ENCODE data around the gene ASXL1.

Gene ASXL1

DNA sequence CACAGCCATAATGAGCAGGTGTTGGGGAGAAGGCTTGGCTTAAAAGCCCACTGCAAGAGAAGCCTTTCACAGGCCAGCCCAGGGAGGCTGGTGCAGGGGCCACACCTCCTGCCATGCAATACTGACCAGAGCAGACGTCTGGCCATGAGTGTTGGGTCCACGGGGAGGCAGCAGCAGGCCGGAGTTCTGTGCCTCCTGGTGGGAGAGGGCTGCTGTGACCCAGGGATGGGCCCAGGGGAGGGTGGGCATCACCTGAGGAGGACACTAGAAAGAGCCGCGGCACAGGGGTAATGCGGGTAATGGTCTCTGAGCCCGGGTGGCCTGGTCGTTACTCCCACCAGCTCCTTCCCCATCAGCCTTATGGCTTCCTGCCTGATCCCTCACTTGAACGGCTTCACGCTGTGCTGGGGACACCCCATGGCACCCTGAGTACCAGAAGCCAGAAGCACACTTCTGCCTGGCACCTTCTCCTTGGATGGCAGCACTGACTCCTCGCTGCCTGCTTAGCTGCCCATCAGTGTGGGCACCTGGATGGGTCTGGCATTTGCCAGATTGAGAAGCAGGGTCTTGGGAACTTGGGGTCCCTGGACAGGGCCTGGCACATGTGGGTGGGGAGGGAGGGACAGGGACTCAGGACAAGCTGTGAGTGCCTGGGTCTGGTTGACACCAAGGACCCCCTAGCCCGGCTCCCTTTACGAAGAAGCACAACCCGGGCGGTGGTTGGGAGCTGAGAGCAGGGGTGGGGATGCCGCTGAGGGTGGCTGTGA, 108.8 kb downstream of the ASXL1 start:
- DNase-seq (ENCODE audit: low read depth), result no peak

DNA sequence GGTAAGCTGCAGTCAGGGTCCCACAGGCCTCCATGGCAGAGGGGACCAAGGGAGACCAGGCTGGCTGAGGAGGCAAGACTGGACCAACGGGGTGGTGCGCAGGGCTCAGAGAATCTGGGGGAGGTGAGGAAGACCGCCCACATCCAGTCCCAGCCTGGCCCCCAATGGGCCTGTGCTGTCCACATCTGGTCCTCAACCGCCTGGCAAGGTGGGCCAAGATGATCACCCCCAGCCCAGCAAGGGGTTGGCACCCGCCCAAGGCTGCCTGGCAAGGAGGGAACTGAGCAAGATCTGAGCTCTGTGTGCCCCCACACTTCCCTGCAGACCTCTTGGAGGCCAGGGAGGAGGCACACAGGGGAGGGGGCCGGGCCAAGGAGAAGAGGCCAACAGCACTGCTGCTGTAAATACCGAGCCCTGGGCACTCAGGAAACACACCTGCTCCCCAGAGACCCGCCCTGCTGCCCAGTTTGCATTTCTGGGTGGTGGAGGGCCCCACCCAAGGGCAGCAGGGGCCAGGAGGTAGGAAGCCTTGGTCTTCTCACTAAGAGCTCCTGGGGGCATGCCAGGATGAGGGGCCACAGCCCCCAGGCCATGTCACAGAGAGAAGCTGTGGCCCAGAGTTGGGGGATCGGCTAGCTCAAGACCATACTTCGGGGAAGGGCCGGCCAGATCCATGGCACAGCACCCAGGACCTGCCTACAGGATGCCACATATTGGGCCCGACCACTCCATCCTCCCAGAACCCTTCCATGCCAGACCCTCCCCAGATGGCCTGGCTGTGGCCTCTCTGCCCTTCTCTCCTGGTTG, 109.6 kb downstream of the ASXL1 start:
- no peak for DNase-seq (ENCODE audit: low read depth)

DNA sequence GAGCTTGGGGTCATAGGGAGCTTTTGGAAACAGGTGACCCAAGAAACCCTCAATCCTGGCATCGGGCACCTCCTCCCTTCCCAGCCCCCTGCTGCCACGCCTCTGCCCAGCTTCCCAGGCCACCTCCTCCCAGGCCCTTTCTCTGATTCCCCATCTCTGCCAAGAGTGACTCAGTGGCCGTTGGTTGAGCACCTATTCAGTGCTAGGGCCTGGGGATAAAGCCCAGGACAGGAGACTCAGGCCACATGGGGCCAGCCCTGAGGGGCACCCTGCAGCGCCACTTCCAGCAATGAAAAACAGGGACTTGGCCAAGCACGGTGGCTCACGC, 110.1 kb downstream of the ASXL1 start:
- no peak for DNase-seq (ENCODE audit: low read depth)

DNA sequence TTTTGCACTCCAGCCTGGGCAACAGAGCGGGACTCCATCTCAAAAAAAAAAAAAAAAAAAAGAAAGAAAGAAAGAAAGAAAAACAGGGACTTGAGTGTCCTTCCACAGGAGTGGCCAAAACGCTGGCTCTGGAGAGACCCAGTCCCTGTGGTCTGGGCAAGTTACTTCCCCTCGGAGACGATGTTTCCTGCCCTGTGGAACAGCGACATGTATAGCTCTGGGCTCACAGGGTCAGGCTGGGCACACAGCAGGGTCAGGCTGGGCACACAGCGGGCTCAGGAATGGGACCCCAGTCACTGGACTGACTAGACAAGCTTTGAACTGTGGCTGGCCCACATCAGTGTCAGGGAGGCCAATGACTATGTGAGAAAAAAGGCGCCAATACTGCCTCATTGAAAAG, 110.7 kb downstream of the ASXL1 start:
- DNase-seq (ENCODE audit: low read depth), result no peak

DNA sequence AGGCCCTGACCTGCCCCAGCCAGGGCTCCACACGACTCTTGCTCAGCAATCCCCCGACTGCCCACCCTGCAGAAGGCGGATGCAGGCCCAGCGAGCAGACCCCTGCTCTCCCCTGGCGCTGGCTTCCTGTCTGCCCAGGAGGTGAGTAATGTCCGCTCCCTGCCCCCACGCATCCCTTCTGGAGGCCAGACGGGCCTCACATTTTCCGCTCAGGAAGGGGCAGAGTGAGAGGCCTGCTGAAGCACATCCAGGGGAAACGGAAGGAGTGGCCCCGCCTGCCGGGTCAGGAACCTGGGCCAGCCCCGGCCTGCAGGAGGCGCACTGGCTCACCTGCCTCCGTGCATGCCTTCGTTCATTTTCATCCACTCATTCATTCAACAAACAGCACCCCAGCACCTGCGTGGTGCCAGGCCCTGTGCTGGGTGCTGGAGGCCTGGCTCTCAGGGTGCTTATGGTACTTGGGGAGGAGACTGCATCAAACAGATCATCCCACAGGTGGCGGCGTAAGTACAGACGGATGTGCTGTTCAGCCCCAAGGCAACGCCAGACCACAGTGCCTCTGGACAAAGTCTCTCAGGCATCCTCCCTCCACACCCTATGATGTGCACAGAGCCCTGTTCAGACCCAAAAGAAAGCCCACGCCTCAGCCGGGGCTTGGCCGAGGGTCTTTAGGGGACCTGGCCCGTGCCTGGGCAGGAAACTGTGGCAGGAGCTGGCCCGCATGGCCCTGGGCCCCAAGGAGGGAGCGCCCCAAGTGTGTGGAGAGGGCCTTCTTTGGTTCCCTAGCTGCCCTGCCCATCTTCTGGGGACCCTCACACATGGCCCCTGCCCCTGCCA, 112.1 kb downstream of the ASXL1 start:
- no peak for DNase-seq (ENCODE audit: low read depth)

DNA sequence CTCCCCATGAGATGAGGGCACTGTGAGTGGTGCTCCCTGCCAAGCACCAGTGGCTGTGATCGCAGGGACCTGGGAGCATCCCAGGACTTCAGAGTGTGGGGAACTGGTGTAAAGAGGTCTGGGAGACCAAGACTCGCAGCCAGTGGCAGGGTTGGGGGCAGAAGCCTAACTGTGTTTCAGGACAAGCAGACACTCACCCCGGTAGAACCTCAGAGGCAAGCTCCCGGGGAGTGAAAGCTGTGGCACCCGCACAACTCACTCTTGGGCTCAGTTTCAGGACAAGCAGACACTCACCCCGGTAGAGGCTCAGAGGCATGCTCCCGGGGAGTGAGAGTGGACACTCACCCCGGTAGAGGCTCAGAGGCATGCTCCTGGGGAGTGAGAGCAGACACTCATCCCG, 112.8 kb downstream of the ASXL1 start:
- no peak for DNase-seq (ENCODE audit: low read depth)

DNA sequence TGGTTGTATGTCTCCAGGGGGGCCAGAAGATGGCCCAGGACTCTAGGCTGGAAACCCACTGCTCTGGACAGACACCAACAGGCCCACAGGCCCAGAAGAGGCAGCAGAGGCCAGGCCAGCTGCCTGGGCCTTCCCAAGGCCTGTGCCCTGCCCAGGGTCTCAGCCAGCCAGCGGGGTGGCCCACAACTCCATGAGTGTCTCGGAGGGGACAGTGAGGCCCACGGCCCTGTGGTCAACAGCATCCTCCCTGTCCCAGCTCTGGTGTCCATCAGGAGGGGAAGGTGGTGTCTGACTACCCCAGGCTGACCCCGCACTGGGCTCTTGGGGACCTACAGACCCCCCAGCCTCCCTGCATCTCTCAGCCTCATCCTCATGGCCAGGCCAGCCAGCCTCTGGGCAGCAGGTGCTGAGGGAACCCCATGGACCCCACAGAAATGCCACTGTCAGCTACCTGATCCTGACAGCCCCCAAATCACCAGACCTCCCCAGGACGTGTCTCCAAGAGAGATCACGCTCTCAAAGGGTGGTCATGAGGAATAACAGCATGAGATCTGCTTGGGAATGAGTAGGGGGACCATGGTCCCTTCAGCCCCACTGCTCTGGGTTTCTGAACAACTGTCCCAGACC, 114.6 kb downstream of the ASXL1 start:
- DNase-seq (ENCODE audit: low read depth), result no peak

DNA sequence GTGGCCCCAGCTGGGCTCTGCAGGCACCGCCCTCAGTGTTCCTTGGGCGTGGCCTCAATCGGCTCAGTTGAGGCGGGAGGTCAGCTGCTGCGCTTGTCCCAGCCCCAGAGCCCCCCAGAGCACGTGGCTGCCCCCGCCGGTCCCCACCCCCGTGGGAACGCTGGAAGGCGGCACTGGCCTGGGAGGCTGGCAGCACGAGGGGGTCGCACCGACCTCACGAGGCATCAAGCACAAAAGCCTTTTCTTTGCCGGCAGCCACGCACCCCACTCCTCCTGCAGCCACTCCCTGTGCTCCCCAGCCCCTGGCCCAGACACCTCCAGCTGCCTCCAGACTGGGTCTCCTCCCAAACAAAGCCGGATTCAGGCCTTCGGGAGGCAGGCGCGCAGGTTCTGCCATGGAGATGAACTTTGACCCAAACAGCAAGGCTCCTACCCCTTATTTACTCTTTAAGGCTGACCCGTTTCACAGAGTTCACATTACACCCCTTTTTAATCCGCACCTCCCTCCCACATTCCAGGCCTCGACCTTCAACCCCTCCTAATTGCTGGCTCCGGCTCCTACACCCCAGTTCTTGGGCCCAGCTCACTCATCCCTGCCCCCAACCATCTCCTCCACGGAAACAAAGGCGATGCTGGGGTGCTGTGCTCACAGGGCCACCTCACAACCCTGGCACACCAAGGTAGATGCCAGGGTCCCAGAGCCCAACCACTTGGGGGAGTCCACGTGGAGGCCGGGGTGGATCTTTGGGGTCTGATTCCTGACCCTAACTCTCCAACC, 115.3 kb downstream of the ASXL1 start:
- no peak for DNase-seq (ENCODE audit: low read depth)

DNA sequence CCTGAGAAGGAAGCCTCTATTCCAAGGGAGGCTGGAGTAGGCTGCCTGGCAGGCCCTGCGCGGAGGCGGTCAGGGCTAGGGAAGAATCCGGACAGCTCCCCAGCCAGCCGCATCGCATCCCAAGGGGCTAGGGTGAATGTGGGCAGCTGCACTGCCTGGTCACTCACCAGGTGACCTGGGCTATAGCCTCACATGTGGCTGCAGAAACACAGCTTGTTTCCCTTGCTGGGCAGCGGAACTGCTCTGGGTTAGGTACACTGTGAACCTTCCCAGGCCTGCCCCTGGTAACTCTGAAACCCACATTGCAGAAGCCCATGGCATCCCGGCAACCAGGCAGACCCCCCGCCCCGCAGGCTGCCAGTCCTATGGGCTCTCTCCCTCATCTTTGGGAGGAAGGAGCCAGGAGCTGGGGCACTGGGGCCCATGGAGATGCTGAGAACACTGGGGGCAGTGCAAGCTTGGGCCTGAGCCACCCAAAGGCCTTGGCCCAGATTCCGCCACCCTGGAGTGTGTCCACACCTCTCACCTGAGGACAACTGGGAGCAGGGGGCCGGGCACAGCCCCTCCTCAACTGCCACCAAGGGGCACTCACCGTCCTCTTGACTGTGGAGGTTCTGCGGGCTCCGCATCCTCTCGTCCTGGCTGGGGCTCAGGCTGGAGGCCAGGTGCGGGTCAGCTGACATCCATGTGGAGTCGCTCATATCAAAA, 116.0 kb downstream of the ASXL1 start:
- DNase-seq (ENCODE audit: low read depth), result no peak

DNA sequence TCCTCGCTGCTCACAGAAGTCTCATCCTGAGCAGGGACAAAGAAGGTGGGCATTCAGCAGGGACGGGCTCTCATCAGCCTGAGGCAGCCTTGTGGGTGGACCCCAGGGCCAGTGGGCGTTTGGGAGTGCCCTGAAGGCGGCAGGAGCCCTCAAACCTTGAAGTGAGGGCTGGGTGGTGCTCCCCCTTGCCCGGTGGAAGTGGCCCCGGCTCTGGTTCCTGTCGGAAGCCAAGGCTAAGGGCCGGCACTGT, 116.5 kb downstream of the ASXL1 start:
- DNase-seq (ENCODE audit: low read depth), result no peak

DNA sequence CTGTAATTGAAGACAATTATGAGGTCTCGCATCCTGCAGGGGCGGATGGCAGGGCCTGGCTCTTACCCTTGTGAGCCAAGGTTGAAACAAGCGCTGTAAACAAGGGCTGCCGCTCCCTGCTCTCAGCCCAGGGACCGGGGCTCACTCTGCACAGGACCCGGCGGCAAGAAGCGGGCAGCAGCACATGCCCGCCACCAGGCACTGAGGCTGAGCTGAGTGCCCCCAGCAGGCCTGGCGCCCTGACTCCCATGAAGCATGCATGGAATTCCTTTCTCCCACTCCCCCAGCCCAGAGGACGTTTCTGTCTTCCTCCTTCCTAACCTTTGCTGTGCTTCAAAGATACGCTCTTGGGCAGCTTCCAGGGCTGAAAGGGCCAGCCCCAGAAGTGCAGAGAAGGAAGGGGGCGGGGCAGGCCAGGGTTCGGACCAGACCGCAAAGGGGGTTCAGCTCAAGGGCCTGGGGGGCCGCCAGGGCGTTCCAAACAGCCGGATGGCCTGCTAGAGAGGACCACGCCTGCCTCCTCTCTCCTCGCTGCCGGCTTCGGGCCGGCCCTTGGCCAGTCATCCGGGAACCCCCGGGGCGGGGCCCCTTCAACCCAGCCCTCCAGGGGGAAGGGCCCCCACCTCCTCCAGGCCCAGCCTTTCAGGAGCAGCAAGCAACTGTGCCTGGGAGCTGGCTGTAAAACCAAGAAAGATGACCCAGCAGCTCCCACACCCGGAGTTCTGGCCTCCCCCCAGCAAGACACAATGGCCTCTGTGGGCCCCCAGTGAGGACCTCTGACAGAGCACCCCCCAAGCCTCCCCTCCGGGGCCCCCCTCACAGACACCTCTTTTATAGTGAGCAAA, 117.1 kb downstream of the ASXL1 start:
- no peak for DNase-seq (ENCODE audit: low read depth)

DNA sequence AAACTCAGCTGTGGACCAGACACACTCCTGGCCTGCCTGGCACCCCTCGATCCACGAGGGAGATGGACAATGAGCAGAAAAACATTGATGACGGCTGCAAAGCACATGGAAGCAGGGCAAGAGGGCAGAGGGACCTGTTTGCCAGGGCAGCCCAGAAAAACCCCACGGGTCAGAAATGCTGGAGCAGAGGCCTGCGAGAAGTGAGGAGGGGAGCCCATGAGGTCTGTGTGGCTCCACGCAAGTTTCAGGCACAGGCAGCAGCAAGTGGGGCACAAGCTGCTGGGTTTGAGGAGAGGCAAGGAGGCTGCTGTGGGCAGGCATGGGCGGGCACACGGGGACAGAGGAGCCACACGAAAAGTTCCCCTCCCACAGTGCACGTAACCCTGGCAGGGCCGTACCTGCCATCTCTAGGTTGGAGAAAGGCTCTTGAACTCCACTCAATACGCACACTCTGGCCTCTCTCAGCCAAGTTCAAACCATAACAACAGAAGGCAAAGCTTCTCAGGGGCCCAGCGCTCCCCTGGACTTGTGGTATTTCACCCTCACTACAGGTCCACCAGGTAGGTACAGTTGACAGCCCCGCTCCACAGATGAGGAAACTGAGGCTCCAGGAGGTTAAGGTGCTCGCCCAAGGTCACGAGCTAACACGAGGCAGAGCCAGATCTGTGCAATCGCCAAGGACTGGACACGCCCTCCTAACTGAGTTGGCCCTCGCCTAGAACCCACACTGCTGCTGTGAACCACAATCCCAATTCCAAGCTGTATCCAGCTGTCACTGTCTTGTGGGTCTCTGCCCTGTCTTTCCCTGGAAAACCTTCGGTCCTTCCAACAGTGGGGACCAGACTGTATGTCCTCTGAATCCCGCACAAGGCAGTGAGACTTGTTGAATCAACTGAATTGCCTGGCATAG, 118.8 kb downstream of the ASXL1 start:
- no peak for DNase-seq (ENCODE audit: low read depth)

DNA sequence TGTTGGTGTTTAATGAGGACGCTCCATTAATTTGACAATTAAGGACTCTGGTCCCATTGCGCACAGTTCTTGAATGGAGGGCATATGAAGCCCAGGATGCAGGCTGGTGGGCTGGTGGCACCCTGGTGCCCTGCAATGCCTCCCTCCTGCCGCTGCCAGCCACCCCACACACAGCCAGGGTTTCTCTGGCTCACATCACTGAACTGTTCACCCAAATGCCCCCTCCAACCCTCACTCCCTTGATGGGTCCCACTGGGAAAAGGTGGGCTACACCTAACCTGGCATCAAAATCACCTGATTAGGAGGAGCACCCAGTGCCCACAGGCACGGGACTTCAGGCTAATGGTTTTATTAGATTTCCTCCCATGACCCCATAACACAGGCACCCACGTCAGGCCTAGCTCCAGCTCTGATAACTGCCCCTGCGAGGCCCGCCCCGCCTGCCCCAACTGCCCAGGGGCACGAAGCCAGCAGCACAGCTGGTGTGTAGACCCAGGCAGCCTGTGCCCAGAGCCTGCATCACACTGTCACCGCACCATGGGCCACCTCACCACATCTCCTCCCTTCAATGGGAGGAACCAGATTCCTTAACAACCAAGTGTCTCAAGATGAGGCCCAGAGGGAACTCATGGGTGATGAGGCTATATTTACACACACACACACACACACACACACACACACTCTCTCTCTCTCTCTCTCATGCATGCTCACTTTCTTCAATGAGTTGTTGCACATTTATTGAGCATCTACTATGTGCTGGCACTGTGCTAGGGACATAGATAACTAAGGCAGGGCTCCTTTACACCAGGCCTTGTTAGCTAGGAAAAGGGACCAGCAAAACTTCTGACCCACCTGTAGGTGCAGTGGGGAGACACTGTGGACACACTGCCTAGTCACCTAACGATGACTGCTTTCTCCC, 119.7 kb downstream of the ASXL1 start:
- no peak for DNase-seq (ENCODE audit: low read depth)

DNA sequence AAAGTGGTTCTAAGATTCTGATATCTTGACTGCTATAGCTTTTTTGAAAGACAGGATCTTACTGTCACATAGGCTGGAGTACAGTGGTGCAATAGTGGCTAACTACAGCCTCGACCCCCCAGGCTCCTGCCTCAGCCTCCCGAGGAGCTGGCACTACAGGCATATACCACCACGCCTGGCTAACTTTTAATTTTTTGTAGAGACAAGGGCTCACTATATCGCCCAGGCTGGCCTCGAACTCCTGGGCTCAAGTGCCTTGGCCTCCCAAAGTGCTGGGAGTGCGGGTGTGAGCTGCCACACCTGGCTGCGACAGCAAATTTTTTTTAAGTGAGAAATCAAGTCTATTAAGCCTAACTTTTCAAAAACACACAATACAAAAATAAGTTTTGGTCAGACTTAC, 120.4 kb downstream of the ASXL1 start:
- no peak for DNase-seq (ENCODE audit: low read depth)

DNA sequence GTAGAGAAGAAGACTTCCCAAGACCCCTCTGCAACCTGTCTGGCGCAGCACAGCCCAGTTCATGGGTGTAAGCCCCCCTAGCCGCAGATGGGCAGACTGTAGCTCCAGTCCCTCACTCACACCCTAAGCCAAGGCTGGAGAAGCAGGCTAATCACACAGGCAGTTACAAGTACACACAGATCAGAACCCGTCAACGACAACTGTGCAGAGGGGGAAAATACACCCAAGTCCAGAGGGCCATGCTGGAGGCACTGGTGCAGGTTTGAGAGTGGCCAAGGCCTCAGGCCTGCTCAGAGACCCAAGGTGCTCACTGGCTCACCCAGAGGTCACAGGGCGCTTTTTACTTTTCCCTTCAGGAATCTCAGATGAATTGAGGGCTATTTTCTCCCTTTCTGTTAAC, 120.9 kb downstream of the ASXL1 start:
- DNase-seq (ENCODE audit: low read depth), result no peak

DNA sequence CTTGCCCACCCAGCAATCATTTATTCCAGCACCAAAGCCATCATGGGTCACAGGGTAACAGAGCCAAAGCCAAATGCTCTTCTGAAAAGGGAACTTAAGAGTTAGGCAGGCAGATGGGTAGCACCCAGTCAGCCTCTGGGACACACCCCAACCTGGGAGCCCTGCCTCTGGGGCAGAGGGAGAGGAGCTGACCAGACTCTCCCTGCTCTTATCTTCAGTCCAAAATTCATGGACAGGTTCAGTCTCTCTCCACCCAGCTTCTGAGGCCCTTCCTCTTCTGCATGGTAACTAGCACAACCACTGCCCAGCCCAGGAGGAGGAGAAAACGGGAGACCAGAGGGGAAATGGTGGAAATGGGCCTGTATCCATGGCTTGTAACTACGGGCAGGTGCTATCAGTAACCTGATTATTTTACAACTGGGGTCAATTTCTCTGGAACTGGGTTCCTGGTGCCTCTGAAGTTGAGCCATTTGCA, 121.6 kb downstream of the ASXL1 start:
- no peak for DNase-seq (ENCODE audit: low read depth)

DNA sequence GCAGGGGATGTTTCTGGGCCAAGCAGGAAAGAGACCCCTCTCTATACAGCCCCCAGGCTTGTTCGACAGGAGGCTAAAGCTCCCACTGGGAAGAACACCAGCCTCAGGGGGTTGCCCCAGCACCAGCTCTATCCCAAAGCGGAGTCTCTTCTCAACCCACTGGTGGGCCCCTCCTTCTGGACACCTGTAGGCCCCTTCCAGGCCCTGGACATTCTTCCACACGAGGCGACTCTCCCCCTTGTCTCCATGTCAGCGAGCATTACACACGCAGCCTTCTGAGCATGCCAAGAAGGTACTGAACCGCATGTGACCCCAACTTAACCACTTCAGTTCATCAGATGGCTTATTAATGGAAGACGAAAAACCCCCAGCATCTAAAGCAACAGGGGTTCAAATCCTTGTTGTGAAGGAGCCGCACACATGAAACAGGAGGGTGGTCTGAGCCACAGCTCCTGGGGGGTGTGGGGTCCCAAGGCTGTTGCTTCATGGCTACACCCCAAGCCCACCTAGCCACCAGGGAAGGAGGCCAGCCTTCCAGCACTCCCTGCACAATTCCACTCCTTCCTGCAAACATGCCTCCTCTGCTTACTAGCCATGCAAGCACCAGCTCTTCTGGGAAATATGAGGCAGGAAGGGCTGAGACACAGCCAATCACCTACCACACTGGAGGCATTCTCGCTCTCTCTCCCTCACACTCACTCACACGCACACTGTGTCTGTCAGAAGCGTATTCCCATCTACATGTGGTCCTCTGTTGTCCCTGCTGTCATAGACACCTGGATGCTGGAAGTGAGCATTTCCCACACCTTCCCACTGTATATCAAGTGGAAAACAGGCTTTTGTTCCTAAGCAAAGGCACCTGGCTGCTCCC, 122.5 kb downstream of the ASXL1 start:
- DNase-seq (ENCODE audit: low read depth), result no peak

Measured in stimulated activated CD8-positive, alpha-beta memory T cell treated with anti-CD3 and anti-CD28 coated beads, Interleukin-12 subunit alpha, Interleukin-12 subunit beta, amount 100 ng/mL, for 1 hour (primary cell).